Tibial artery (tissue), 4 donors: ENCODE measurements around the gene C1orf21.

Experiments used
- DNase-seq, 2 donors: peaks; one replicate each; pipeline ENCODE4 v3.0.0-alpha.2; 2019
- H3K27ac ChIP-seq, 2 donors: fragments of 200-600 bp; sonication (generic) in 1 of 2; 1 replicate in 1 of 2; 2 replicates in 1 of 2; pipeline ENCODE4 v1.5.1; 2018 to 2019; ENCODE audit warnings: mild to moderate bottlenecking in 1 of 2
- H3K27me3 ChIP-seq, 2 donors: fragments of 200-600 bp; sonication (generic) in 1 of 2; one replicate each; pipeline versions ENCODE4 v1.5.1 to v1.6.0; 2016 to 2019
- H3K36me3 ChIP-seq, 3 donors: fragments of 200-600 bp; sonication (generic) in 2 of 3; one replicate each; pipeline ENCODE4 v1.5.1; 2016 to 2019; ENCODE audit warnings: mild to moderate bottlenecking in 2 of 3
- H3K4me1 ChIP-seq, 4 donors: fragments of 200-600 bp; sonication (generic) in 2 of 4; 1 replicate in 3 of 4; 2 replicates in 1 of 4; pipeline ENCODE4 v1.5.1; 2016 to 2019
- H3K4me3 ChIP-seq, 2 donors: fragments of 200-600 bp; sonication (generic) in 1 of 2; 1 replicate in 1 of 2; 2 replicates in 1 of 2; pipeline ENCODE4 v1.5.1; 2018 to 2019; ENCODE audit warnings: mild to moderate bottlenecking in 2 of 2
- H3K9me3 ChIP-seq, 3 donors: fragments of 200-600 bp; sonication (generic) in 1 of 3; one replicate each; pipeline ENCODE4 v1.5.1; 2016 to 2019
- intact Hi-C: fragments of 100-400 bp; cut with DNase I; formaldehyde crosslinking; loops from one replicate; pipeline ENCODE4 v1.15.0; 2023; ENCODE audit warnings: low total_unique reads
- TF ChIP-seq, protein P1 (sequence below), 2 experiments: fragments of 200-600 bp in 1 of 2; fragments of 450-650 bp in 1 of 2; IDR thresholded peaks; one replicate each; pipeline ENCODE4 v1.5.1; 2017 to 2019; ENCODE audit warnings: antibody characterized with exemption in 2 of 2, mild to moderate bottlenecking in 1 of 2, moderate library complexity in 1 of 2

Gene C1orf21

GRCh38 chr1:184624051-184624450 lies 237.2 kb downstream of the C1orf21 start:
- no peaks in the 10 kb centered on the region for H3K27me3 ChIP-seq
- no peaks in the 10 kb centered on the region for H3K9me3 ChIP-seq
- no peak overlapping the region for H3K4me3 ChIP-seq
- H3K36me3 ChIP-seq = no peaks in the 10 kb centered on the region
- intact Hi-C loops = no loop called here
- H3K4me1 ChIP-seq = peaks cover 3 to 53% (median 37%) of the 10 kb centered on the region in 4 donors
- peak overlapping the region; percentile 66 to 80 for H3K27ac ChIP-seq
- peak in 1 of 2 donors; percentile 54 for DNase-seq
- TF ChIP-seq, protein P1, sequence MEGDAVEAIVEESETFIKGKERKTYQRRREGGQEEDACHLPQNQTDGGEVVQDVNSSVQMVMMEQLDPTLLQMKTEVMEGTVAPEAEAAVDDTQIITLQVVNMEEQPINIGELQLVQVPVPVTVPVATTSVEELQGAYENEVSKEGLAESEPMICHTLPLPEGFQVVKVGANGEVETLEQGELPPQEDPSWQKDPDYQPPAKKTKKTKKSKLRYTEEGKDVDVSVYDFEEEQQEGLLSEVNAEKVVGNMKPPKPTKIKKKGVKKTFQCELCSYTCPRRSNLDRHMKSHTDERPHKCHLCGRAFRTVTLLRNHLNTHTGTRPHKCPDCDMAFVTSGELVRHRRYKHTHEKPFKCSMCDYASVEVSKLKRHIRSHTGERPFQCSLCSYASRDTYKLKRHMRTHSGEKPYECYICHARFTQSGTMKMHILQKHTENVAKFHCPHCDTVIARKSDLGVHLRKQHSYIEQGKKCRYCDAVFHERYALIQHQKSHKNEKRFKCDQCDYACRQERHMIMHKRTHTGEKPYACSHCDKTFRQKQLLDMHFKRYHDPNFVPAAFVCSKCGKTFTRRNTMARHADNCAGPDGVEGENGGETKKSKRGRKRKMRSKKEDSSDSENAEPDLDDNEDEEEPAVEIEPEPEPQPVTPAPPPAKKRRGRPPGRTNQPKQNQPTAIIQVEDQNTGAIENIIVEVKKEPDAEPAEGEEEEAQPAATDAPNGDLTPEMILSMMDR (IDR thresholded peaks at IDR 0.05) = no peak

DNA sequence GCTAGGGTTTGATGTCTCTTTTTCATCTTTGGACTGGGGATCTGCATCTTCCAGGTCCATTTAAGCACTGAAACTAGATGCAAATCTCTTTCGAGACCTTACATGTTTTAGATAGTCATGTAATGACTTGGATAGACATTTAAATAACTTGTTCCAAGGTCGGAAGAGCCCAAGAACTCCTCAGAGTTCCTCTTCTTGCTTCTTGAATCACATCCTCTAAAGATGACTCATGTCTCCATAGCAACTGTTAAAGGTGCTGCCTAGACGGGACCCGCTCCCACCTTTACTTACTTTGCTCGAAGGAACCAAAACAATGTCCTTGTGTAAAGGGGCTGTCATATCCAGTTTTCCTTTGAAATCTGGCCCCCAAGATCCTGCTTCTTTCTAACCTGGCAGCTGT lies 237.8 kb downstream of the C1orf21 start:
- TF ChIP-seq, protein P1 (IDR thresholded peaks at IDR 0.05) = no peak
- H3K36me3 ChIP-seq = no peaks in the 10 kb centered on the region
- peaks cover 3 to 53% (median 37%) of the 10 kb centered on the region in 4 donors for H3K4me1 ChIP-seq
- no peaks in the 10 kb centered on the region for H3K27me3 ChIP-seq
- peak overlapping the region in 1 of 2 donors; percentile 66 for H3K27ac ChIP-seq
- intact Hi-C loops = no loop called here
- H3K9me3 ChIP-seq = no peaks in the 10 kb centered on the region
- DNase-seq = no peak
- H3K4me3 ChIP-seq = no peak overlapping the region

DNA sequence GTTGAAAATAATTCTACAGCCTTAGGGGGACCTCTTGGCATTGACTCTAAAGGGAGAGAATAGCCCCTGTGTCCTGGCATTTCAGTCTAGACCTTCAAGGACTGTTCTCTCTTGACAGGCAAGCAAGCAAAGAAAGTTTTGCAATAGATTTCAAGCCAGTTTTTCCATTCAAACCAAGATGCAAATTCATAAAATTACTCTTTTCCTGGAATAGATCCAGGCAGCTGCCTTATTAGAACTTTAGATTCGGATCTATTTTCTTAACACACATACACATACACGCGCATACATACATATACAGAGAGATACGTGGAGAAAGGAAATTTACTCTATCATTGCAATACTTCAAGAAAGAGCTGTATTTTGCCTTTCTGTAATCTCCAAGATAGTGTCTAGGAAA lies 238.4 kb downstream of the C1orf21 start:
- Histone ChIP-seq H3K36me3 (no peaks in the 10 kb centered on the region), H3K9me3 (no peaks in the 10 kb centered on the region), H3K27me3 (no peaks in the 10 kb centered on the region), H3K4me3 (no peak overlapping the region), H3K27ac (peak overlapping the region in 1 of 2 donors; percentile 66), H3K4me1 (peaks cover 3 to 52% (median 37%) of the 10 kb centered on the region in 4 donors)
- TF ChIP-seq, protein P1 (IDR thresholded peaks at IDR 0.05) = no peak
- intact Hi-C loops = no loop called here
- DNase-seq = no peak

GRCh38 chr1:184626076-184627006 lies 239.5 kb downstream of the C1orf21 start:
- DNase-seq = no peak
- Histone ChIP-seq H3K4me1 (peaks cover 3 to 42% (median 32%) of the 10 kb centered on the region in 4 donors), H3K27me3 (no peaks in the 10 kb centered on the region), H3K27ac (no peak overlapping the region), H3K36me3 (no peaks in the 10 kb centered on the region), H3K9me3 (no peaks in the 10 kb centered on the region), H3K4me3 (no peak overlapping the region)
- intact Hi-C loops = no loop called here
- TF ChIP-seq, protein P1 (IDR thresholded peaks at IDR 0.05) = no peak

- TF ChIP-seq, protein P1 (IDR thresholded peaks at IDR 0.05) = no peak
- H3K36me3 ChIP-seq = no peaks in the 10 kb centered on the region
- no peaks in the 10 kb centered on the region for H3K27me3 ChIP-seq
- H3K4me1 ChIP-seq = peaks cover 3 to 35% (median 26%) of the 10 kb centered on the region in 4 donors
- H3K9me3 ChIP-seq = no peaks in the 10 kb centered on the region
- DNase-seq = no peak
- H3K27ac ChIP-seq = no peak overlapping the region
- intact Hi-C loops = no loop called here
- H3K4me3 ChIP-seq = no peak overlapping the region
Observed at GRCh38 chr1:184627007-184627341, 240.1 kb downstream of the C1orf21 start.
